ENCODE measurements around the gene GRM8.

Gene GRM8

DNA sequence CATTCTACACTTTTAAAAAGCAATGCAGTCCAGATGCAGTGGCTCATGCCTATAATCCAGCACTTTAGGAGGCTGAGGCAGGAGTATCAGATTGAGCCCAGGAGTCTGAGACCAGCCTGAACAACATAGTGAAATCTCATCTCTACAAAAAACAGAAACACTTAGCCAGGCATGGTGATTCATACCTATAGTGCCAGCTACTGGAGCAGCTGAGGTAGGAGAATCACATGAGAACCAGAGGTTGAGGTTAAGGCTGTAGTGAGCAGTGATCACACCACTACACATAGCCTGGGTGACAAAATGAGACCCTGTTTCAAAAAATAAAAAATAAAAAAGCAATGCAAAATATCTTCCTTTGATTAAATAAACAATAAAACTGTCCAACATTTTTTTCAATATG is 205.2 kb downstream of the GRM8 start:
- H3F3A ChIP-seq (ENCODE audit: insufficient read depth, low read length): no peaks in the 10 kb centered on the region
- TF ChIP-seq, protein P1, sequence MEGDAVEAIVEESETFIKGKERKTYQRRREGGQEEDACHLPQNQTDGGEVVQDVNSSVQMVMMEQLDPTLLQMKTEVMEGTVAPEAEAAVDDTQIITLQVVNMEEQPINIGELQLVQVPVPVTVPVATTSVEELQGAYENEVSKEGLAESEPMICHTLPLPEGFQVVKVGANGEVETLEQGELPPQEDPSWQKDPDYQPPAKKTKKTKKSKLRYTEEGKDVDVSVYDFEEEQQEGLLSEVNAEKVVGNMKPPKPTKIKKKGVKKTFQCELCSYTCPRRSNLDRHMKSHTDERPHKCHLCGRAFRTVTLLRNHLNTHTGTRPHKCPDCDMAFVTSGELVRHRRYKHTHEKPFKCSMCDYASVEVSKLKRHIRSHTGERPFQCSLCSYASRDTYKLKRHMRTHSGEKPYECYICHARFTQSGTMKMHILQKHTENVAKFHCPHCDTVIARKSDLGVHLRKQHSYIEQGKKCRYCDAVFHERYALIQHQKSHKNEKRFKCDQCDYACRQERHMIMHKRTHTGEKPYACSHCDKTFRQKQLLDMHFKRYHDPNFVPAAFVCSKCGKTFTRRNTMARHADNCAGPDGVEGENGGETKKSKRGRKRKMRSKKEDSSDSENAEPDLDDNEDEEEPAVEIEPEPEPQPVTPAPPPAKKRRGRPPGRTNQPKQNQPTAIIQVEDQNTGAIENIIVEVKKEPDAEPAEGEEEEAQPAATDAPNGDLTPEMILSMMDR (IDR thresholded peaks at IDR 0.05; ENCODE audit: low read length): no peak
- TF ChIP-seq EZH2 (IDR thresholded peaks at IDR 0.05; ENCODE audit: borderline replicate concordance, low read length): no peak
- H3K9me3 ChIP-seq (ENCODE audit: low read length): no peaks in the 10 kb centered on the region
- no peaks in the 10 kb centered on the region for H3K79me2 ChIP-seq (ENCODE audit: insufficient read depth, low read length)
- H3K27me3 ChIP-seq (ENCODE audit: insufficient read depth, low read length): no peaks in the 10 kb centered on the region
- no peaks in the 10 kb centered on the region for H4K20me1 ChIP-seq (ENCODE audit: insufficient read depth, low read length)
- H3K4me3 ChIP-seq (ENCODE audit: low read depth, low read length, poor library complexity, severe bottlenecking): no peak overlapping the region
- no peaks in the 10 kb centered on the region for H3K36me3 ChIP-seq (ENCODE audit: insufficient read depth, low read length)
- no peak overlapping the region for H3K27ac ChIP-seq (ENCODE audit: low read depth, low read length, poor library complexity, severe bottlenecking)
- H3K4me2 ChIP-seq (ENCODE audit: low read length): no peak overlapping the region
- H3K9ac ChIP-seq (ENCODE audit: low read length): no peak overlapping the region
- no peak overlapping the region for H2AFZ ChIP-seq (ENCODE audit: low read length)
- no peaks in the 10 kb centered on the region for H3K4me1 ChIP-seq (ENCODE audit: insufficient read depth, low read length, severe bottlenecking)
- H3K9me2 ChIP-seq (ENCODE audit: low read depth, low read length): 0 out of 2 replicates have a peak, but pooled peaks cover 3% of the 10 kb centered on the region

- H3K4me2 ChIP-seq (ENCODE audit: low read length): no peak overlapping the region
- H4K20me1 ChIP-seq (ENCODE audit: insufficient read depth, low read length): no peaks in the 10 kb centered on the region
- H2AFZ ChIP-seq (ENCODE audit: low read length): no peak overlapping the region
- no peaks in the 10 kb centered on the region for H3K4me1 ChIP-seq (ENCODE audit: insufficient read depth, low read length, severe bottlenecking)
- H3K27me3 ChIP-seq (ENCODE audit: insufficient read depth, low read length): no peaks in the 10 kb centered on the region
- 0 out of 2 replicates have a peak, but pooled peaks cover 3% of the 10 kb centered on the region for H3K9me2 ChIP-seq (ENCODE audit: low read depth, low read length)
- no peaks in the 10 kb centered on the region for H3K9me3 ChIP-seq (ENCODE audit: low read length)
- no peak overlapping the region for H3K27ac ChIP-seq (ENCODE audit: low read depth, low read length, poor library complexity, severe bottlenecking)
- no peaks in the 10 kb centered on the region for H3K79me2 ChIP-seq (ENCODE audit: insufficient read depth, low read length)
- H3K36me3 ChIP-seq (ENCODE audit: insufficient read depth, low read length): no peaks in the 10 kb centered on the region
- H3F3A ChIP-seq (ENCODE audit: insufficient read depth, low read length): no peaks in the 10 kb centered on the region
- H3K4me3 ChIP-seq (ENCODE audit: low read depth, low read length, poor library complexity, severe bottlenecking): no peak overlapping the region
- no peak overlapping the region for H3K9ac ChIP-seq (ENCODE audit: low read length)
- TF ChIP-seq EZH2 (IDR thresholded peaks at IDR 0.05; ENCODE audit: borderline replicate concordance, low read length): no peak
- TF ChIP-seq, protein P1 (IDR thresholded peaks at IDR 0.05; ENCODE audit: low read length): no peak
These were observed 210.9 kb downstream of the GRM8 start for GRCh38 chr7:127041689-127042452.

DNA sequence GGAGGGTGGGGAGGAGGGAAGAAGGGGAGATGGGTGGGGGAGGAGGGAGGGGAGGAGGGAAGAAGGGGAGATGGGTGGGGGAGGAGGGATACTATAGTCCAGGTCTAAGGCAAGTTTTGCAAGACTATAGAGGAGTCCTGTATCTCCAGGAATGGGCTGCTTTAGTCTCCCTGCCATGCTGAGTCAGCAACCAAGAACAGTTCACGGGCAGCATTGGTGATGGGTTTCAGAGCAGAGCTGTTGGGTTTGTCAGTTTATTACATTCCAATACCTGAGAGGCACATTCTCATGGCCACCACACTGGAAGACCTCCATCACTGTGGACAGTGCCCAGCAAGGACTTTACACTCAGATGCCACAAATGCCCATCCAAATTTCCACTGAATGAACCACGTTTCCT is 212.7 kb downstream of the GRM8 start:
- Histone ChIP-seq H3K4me1 (ENCODE audit: insufficient read depth, low read length, severe bottlenecking) (no peaks in the 10 kb centered on the region), H3F3A (ENCODE audit: insufficient read depth, low read length) (no peaks in the 10 kb centered on the region), H3K4me3 (ENCODE audit: low read depth, low read length, poor library complexity, severe bottlenecking) (no peak overlapping the region), H4K20me1 (ENCODE audit: insufficient read depth, low read length) (no peaks in the 10 kb centered on the region), H3K9me3 (ENCODE audit: low read length) (no peaks in the 10 kb centered on the region), H3K9me2 (ENCODE audit: low read depth, low read length) (no peaks in the 10 kb centered on the region), H3K4me2 (ENCODE audit: low read length) (no peak overlapping the region), H3K27me3 (ENCODE audit: insufficient read depth, low read length) (no peaks in the 10 kb centered on the region), H2AFZ (ENCODE audit: low read length) (no peak overlapping the region), H3K9ac (ENCODE audit: low read length) (no peak overlapping the region), H3K36me3 (ENCODE audit: insufficient read depth, low read length) (no peaks in the 10 kb centered on the region), H3K27ac (ENCODE audit: low read depth, low read length, poor library complexity, severe bottlenecking) (no peak overlapping the region), H3K79me2 (ENCODE audit: insufficient read depth, low read length) (no peaks in the 10 kb centered on the region)
- TF ChIP-seq, protein P1 (IDR thresholded peaks at IDR 0.05; ENCODE audit: low read length): no peak
- TF ChIP-seq EZH2 (IDR thresholded peaks at IDR 0.05; ENCODE audit: borderline replicate concordance, low read length): no peak
